ENCODE data around the gene KCNG4.

Gene KCNG4

DNA sequence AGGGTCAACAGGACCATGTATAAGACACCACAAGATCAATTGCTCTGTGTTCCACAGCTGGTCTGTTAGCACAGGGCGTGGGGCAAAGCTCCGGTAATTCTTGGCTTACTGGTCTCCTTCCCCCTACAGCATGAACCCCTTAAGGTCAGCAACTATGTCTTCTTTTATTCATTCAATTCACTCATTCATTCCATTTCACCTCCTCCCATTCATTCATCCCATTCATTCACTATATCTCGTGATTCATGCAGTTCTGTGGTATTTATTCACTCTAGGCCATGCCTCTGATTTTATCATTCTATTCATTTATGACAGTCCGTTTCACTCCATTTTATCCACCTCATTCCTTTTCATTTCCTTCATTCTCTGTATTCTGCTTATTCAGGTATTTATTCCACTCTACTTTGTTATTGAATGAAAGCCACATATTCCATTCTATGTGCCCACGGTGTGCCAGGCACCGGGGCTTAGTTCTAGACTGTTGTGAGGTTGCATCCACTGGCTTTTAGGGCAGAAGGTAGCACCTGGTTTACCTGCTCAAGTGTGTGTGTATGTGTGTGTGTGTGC is 35.9 kb upstream of the KCNG4 start:
- TF ChIP-seq CTCF (IDR thresholded peaks at IDR 0.05; ENCODE audit: borderline replicate concordance, control extremely low read depth, extremely low read depth, insufficient read depth, missing control alignments), result no peak
- DNase-seq (ENCODE audit: low spot score), result no peak
- in situ Hi-C loops (cut with MboI; ENCODE audit: low sequenced_read_pairs, unreplicated experiment), result loop anchor here (25.0 kb wide), 2 partner anchors 212 to 337 kb away; partner anchors contain the start of gene COTL1

GRCh38 chr16:84274515-84274914 is 34.7 kb upstream of the KCNG4 start:
- DNase-seq (ENCODE audit: low spot score), result no peak
- no peak for TF ChIP-seq CTCF (IDR thresholded peaks at IDR 0.05; ENCODE audit: borderline replicate concordance, control extremely low read depth, extremely low read depth, insufficient read depth, missing control alignments)
- in situ Hi-C loops (cut with MboI; ENCODE audit: low sequenced_read_pairs, unreplicated experiment), result no loop called here

GRCh38 chr16:84272740-84273320 is 33.0 kb upstream of the KCNG4 start:
- TF ChIP-seq CTCF (IDR thresholded peaks at IDR 0.05; ENCODE audit: borderline replicate concordance, control extremely low read depth, extremely low read depth, insufficient read depth, missing control alignments), result no peak
- in situ Hi-C loops (cut with MboI; ENCODE audit: low sequenced_read_pairs, unreplicated experiment), result no loop called here
- DNase-seq (ENCODE audit: low spot score), result no peak

DNA sequence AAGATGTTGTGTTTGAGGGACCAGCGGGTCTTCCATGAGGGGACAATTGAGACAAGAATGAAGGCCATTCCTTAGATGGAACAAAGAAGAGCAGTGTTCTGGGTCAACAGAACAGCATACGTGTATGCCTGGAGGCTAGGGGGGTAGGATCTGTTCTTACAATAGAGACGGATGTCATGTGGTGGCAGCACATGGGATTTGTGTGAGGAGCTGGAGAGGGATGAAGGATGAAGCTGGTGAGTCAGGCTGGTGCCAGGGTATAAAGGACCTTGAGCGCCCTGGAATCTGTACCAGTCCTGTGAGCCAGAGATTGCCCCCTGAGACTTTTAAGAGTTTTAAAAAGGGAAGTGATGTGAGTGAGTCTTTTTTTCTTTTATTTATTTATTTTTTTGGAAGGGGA is 32.1 kb upstream of the KCNG4 start:
- in situ Hi-C loops (cut with MboI; ENCODE audit: low sequenced_read_pairs, unreplicated experiment), result no loop called here
- DNase-seq (ENCODE audit: low spot score), result no peak
- TF ChIP-seq CTCF (IDR thresholded peaks at IDR 0.05; ENCODE audit: borderline replicate concordance, control extremely low read depth, extremely low read depth, insufficient read depth, missing control alignments), result no peak

DNA sequence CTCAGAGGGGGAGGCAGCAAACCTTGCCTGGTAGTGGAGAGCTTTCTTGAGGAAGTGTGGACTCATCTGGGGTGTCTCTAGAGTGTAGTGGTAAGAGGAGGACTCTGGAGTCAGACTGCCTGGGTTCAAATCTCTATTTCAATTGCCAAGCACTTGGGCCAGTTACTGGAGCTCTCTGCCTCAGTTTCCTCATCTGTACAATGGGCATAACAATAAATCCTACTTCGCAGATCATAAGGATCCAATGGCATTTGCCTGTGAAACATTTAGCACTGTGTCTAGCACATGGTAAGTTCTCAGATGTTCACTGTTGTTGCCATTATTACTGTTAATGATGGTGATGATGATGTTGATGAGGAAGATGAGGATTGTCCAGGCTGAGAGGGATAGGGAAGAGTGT is 31.2 kb upstream of the KCNG4 start:
- in situ Hi-C loops (cut with MboI; ENCODE audit: low sequenced_read_pairs, unreplicated experiment), result no loop called here
- no peak for DNase-seq (ENCODE audit: low spot score)
- no peak for TF ChIP-seq CTCF (IDR thresholded peaks at IDR 0.05; ENCODE audit: borderline replicate concordance, control extremely low read depth, extremely low read depth, insufficient read depth, missing control alignments)

GRCh38 chr16:84270531-84270930 is 30.7 kb upstream of the KCNG4 start:
- in situ Hi-C loops (cut with MboI; ENCODE audit: low sequenced_read_pairs, unreplicated experiment), result no loop called here
- no peak for DNase-seq (ENCODE audit: low spot score)
- TF ChIP-seq CTCF (IDR thresholded peaks at IDR 0.05; ENCODE audit: borderline replicate concordance, control extremely low read depth, extremely low read depth, insufficient read depth, missing control alignments), result no peak

Measured in GM13976 (cell line).